NT2/D1 (cell line): Measurements from ENCODE around the gene C11orf24.
"Not testable (repeated sequence)": the region's sequence is repeated elsewhere in the genome, so short reads cannot be mapped to it uniquely, and the experiment has no call there.

Experiments
- DNase-seq: peaks from one replicate; pipeline ENCODE4 v3.0.0-alpha.2; 2011; ENCODE audit warnings: low read depth, low spot score
- H3K27me3 ChIP-seq: 2 replicates; pipeline ENCODE4 v1.6.0; 2011; ENCODE audit warnings: mild to moderate bottlenecking; ENCODE audit not compliant: insufficient read length, insufficient read depth
- H3K36me3 ChIP-seq: 2 replicates; pipeline ENCODE4 v1.6.1; 2011; ENCODE audit warnings: mild to moderate bottlenecking, low read length, mixed read lengths; ENCODE audit not compliant: insufficient read depth, insufficient read length
- H3K4me1 ChIP-seq: 2 replicates; pipeline ENCODE4 v1.5.1; 2011; ENCODE audit not compliant: insufficient read depth, insufficient read length
- H3K4me3 ChIP-seq: 2 replicates; pipeline ENCODE4 v1.5.1; 2011; ENCODE audit warnings: low read depth; ENCODE audit not compliant: insufficient read length
- H3K9ac ChIP-seq: 2 replicates; pipeline ENCODE4 v1.6.0; 2011; ENCODE audit warnings: low read depth; ENCODE audit not compliant: insufficient read length
- H3K9me3 ChIP-seq: 2 replicates; pipeline ENCODE4 v1.5.1; 2011; ENCODE audit warnings: mild to moderate bottlenecking, low read length; ENCODE audit not compliant: insufficient read depth
- SUZ12 ChIP-seq: IDR thresholded peaks from 2 replicates; pipeline ENCODE4 v1.6.1; 2011; ENCODE audit not compliant: insufficient read length, insufficient read depth; ENCODE audit errors: extremely low read depth
- YY1 ChIP-seq: IDR thresholded peaks from 2 replicates; pipeline ENCODE4 v1.6.1; 2011; ENCODE audit not compliant: insufficient read length, insufficient read depth
- ZNF274 ChIP-seq: IDR thresholded peaks from 2 replicates; pipeline ENCODE4 v1.6.1; 2011; ENCODE audit warnings: mild to moderate bottlenecking, low read depth, low read length

Gene C11orf24

GRCh38 chr11:68303982-68304780, 32.4 kb upstream of the C11orf24 start:
- no peaks in the 10 kb centered on the region for H3K36me3 ChIP-seq
- peaks cover 33% of the 10 kb centered on the region; the same call in 1 of the 2 replicates for H3K9me3 ChIP-seq

GRCh38 chr11:68303083-68303482, 31.3 kb upstream of the C11orf24 start:
- no peak for TF ChIP-seq ZNF274
- TF ChIP-seq SUZ12 = no peak
- TF ChIP-seq YY1 = no peak
- no peak for DNase-seq
- Histone ChIP-seq H3K9ac (no peak overlapping the region), H3K4me1 (peaks cover 13% of the 10 kb centered on the region), H3K27me3 (peaks cover 3% of the 10 kb centered on the region), H3K4me3 (no peak overlapping the region), H3K9me3 (peaks cover 33% of the 10 kb centered on the region; the same call in 1 of the 2 replicates), H3K36me3 (no peaks in the 10 kb centered on the region)

More at GRCh38 chr11:68303982-68304780, 32.4 kb upstream of the C11orf24 start:
- peaks cover 6% of the 10 kb centered on the region for H3K4me1 ChIP-seq
- DNase-seq = peak; percentile 57
- H3K27me3 ChIP-seq = no peaks in the 10 kb centered on the region
- TF ChIP-seq SUZ12 (no peak), ZNF274 (no peak), YY1 (no peak)
- H3K4me3 ChIP-seq = no peak overlapping the region
- no peak overlapping the region for H3K9ac ChIP-seq

- peaks cover 5% of the 10 kb centered on the region for H3K27me3 ChIP-seq
- TF ChIP-seq ZNF274 (no peak), YY1 (no peak), SUZ12 (no peak)
- no peak for DNase-seq
- H3K4me3 ChIP-seq = no peak overlapping the region
- no peaks in the 10 kb centered on the region for H3K36me3 ChIP-seq
- peaks cover 15% of the 10 kb centered on the region for H3K4me1 ChIP-seq
- no peak overlapping the region for H3K9ac ChIP-seq
- H3K9me3 ChIP-seq = peaks cover 33% of the 10 kb centered on the region; the same call in 1 of the 2 replicates
Observed at GRCh38 chr11:68302670-68303069, 30.9 kb upstream of the C11orf24 start.

GRCh38 chr11:68302256-68302655, 30.5 kb upstream of the C11orf24 start:
- Histone ChIP-seq H3K36me3 (no peaks in the 10 kb centered on the region), H3K4me1 (peaks cover 18% of the 10 kb centered on the region), H3K9me3 (peaks cover 33% of the 10 kb centered on the region; the same call in 1 of the 2 replicates), H3K27me3 (peaks cover 7% of the 10 kb centered on the region), H3K9ac (no peak overlapping the region), H3K4me3 (no peak overlapping the region)
- TF ChIP-seq ZNF274 = no peak
- no peak for TF ChIP-seq YY1
- TF ChIP-seq SUZ12 = no peak
- DNase-seq = no peak

- peaks cover 18% of the 10 kb centered on the region for H3K4me1 ChIP-seq
- H3K36me3 ChIP-seq = no peaks in the 10 kb centered on the region
- TF ChIP-seq ZNF274 = no peak
- TF ChIP-seq SUZ12 = no peak
- no peak for TF ChIP-seq YY1
- peaks cover 26% of the 10 kb centered on the region; the same call in 1 of the 2 replicates for H3K9me3 ChIP-seq
- no peak for DNase-seq
- peaks cover 12% of the 10 kb centered on the region for H3K27me3 ChIP-seq
- no peak overlapping the region for H3K9ac ChIP-seq
- no peak overlapping the region for H3K4me3 ChIP-seq
Observed at GRCh38 chr11:68300076-68300830, 28.5 kb upstream of the C11orf24 start.

- H3K4me1 ChIP-seq = peaks cover 18% of the 10 kb centered on the region
- H3K36me3 ChIP-seq, DNase-seq, H3K4me3 ChIP-seq, H3K9ac ChIP-seq: not testable (repeated sequence)
- peaks cover 12% of the 10 kb centered on the region for H3K27me3 ChIP-seq
- H3K9me3 ChIP-seq = peaks cover 18% of the 10 kb centered on the region; the same call in 1 of the 2 replicates
Observed at GRCh38 chr11:68299517-68299879, 27.7 kb upstream of the C11orf24 start.

GRCh38 chr11:68298659-68299516, 27.1 kb upstream of the C11orf24 start:
- Histone ChIP-seq H3K4me3 (no peak overlapping the region), H3K27me3 (peaks cover 12% of the 10 kb centered on the region), H3K36me3 (no peaks in the 10 kb centered on the region)

More at GRCh38 chr11:68298659-68299516, 27.1 kb upstream of the C11orf24 start:
- TF ChIP-seq ZNF274 (no peak), SUZ12 (no peak), YY1 (no peak)
- DNase-seq = no peak
- Histone ChIP-seq H3K4me1 (peaks cover 18% of the 10 kb centered on the region), H3K9me3 (peaks cover 12% of the 10 kb centered on the region; the same call in 1 of the 2 replicates), H3K9ac (no peak overlapping the region)
